CD4-positive, alpha-beta T cell treated with Interleukin-6 for 4 hours (primary cell): ENCODE results near the gene GSTA1.
"Not testable (repeated sequence)": the region's sequence is repeated elsewhere in the genome, so short reads cannot be mapped to it uniquely, and the experiment has no call there.

Source experiments
- DNase-seq: peaks from one replicate; pipeline ENCODE4 v3.0.0-alpha.2; 2020; ENCODE audit warnings: mixed read lengths

GSTA1 gene

GRCh38 chr6:52753137-52753536 is 50.5 kb downstream of the GSTA1 start:
- DNase-seq = not testable (repeated sequence)

GRCh38 chr6:52752310-52752709 is 51.3 kb downstream of the GSTA1 start:
- DNase-seq = no peak

GRCh38 chr6:52749556-52750152 is 54.0 kb downstream of the GSTA1 start:
- no peak for DNase-seq

GRCh38 chr6:52747301-52747700 is 56.3 kb downstream of the GSTA1 start:
- DNase-seq = not testable (repeated sequence)

GRCh38 chr6:52746213-52746612 is 57.4 kb downstream of the GSTA1 start:
- no peak for DNase-seq

GRCh38 chr6:52745764-52746201 is 57.8 kb downstream of the GSTA1 start:
- DNase-seq = no peak

GRCh38 chr6:52741872-52742271 is 61.7 kb downstream of the GSTA1 start:
- no peak for DNase-seq
